Urinary bladder (tissue), 4 donors: Measurements from ENCODE around the gene CNTN3. TPM values are rescaled to one million over a fixed set of nuclear protein-coding genes. Genes with fewer than 3 reads are reported as not detected.

Experiments
- DNase-seq: peaks from one replicate; pipeline ENCODE4 v3.0.0-alpha.2; 2015; ENCODE audit errors: extremely low spot score
- H3K27ac ChIP-seq: one replicate; pipeline ENCODE4 v1.5.1; 2013; ENCODE audit warnings: low read depth, mild to moderate bottlenecking, moderate library complexity
- H3K36me3 ChIP-seq: one replicate; pipeline ENCODE4 v1.6.1; 2013; ENCODE audit warnings: mild to moderate bottlenecking, moderate library complexity; ENCODE audit not compliant: insufficient read depth
- H3K4me1 ChIP-seq: one replicate; pipeline ENCODE4 v1.6.1; 2013; ENCODE audit warnings: mild to moderate bottlenecking, moderate library complexity; ENCODE audit not compliant: insufficient read depth
- H3K4me3 ChIP-seq: one replicate; pipeline ENCODE4 v1.5.1; 2013; ENCODE audit warnings: low read depth, low read length
- WGBS: extraction: QIAGEN DNeasy Blood & Tissue Kit; methylation state at CpG from one replicate; pipeline ENCODE4 v1.1.7; 2013; 5-methylcytosine and 5-hydroxymethylcytosine counted together
- polyA plus RNA-seq: library from polyadenylated mRNA; stranded (reverse); fragments of 200-250 nt; gene quantifications from one replicate; pipeline ENCODE4 v1.2.3, GENCODE V29; 2013
- total RNA-seq: library from RNA; depleted of rRNA; stranded (reverse); fragments of >200 nt; gene quantifications from one replicate; pipeline ENCODE4 v1.2.3, GENCODE V29; 2014
- donor health status: healthy with polysubstance abuse.
- donor health status: healthy.

Gene CNTN3
- total RNA-seq (27.1 TPM), polyA plus RNA-seq (10.2 TPM)

GRCh38 chr3:74614107-74614967 lies at the start of gene CNTN3:
Gene CNTN3 (minus strand): TSS chr3:74614659. CDS start chr3:74521112, 93,547 bp downstream.
- Histone ChIP-seq H3K4me3 (peak within 1 kb of the TSS; percentile 73), H3K27ac (no peak within 1 kb of the TSS), H3K4me1 (no peaks in the 10 kb centered on the region), H3K36me3 (no peaks in the 10 kb centered on the region)
- DNase-seq, result no peak
- WGBS, result 1% methylated on average over 102 of the region's 108 CpGs

GRCh38 chr3:74663178-74663577 lies 48.7 kb upstream of the CNTN3 start:
- Histone ChIP-seq H3K4me1 (no peaks in the 10 kb centered on the region), H3K27ac (no peak overlapping the region), H3K36me3 (no peaks in the 10 kb centered on the region), H3K4me3 (no peak overlapping the region)
- 81% methylated on average over 3 of the region's 3 CpGs for WGBS
- no peak for DNase-seq

- no peaks in the 10 kb centered on the region for H3K4me1 ChIP-seq
- no peak overlapping the region for H3K4me3 ChIP-seq
- no peak overlapping the region for H3K27ac ChIP-seq
- H3K36me3 ChIP-seq, result no peaks in the 10 kb centered on the region
- DNase-seq, result no peak
Observed at GRCh38 chr3:74661672-74662071, 47.2 kb upstream of the CNTN3 start.

DNA sequence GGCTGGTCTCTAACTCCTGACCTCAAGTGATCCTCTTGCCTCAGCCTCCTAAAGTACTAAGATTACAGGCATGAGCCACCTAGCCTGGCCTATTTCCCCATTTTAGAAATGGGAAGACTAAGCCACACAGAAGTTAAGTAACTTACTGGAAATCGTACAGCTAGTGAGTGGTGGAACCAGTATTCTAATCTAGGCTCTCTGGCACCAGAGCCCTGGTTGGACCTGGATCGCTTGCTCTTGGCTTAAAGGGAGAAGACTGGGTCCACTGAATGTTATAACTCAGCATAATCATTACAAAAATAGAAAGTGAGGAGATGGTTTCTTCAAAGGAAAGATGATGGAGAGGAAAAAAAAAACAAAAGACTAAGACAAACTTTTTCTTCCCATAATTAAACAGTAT lies 37.4 kb upstream of the CNTN3 start:
- no peak for DNase-seq
- no peak overlapping the region for H3K27ac ChIP-seq
- H3K4me3 ChIP-seq, result no peak overlapping the region
- H3K36me3 ChIP-seq, result no peaks in the 10 kb centered on the region
- H3K4me1 ChIP-seq, result no peaks in the 10 kb centered on the region
- 74% methylated on average over 2 of the region's 2 CpGs for WGBS

- Histone ChIP-seq H3K4me1 (no peaks in the 10 kb centered on the region), H3K27ac (no peak overlapping the region), H3K4me3 (no peak overlapping the region), H3K36me3 (no peaks in the 10 kb centered on the region)
- WGBS, result 24% methylated on average over 2 of the region's 2 CpGs
- no peak for DNase-seq
Observed at GRCh38 chr3:74651292-74651691, 36.8 kb upstream of the CNTN3 start.

GRCh38 chr3:74648107-74648506 lies 33.6 kb upstream of the CNTN3 start:
- H3K27ac ChIP-seq, result no peak overlapping the region
- H3K4me3 ChIP-seq, result no peak overlapping the region
- H3K36me3 ChIP-seq, result no peaks in the 10 kb centered on the region
- DNase-seq, result no peak
- 84% methylated on average over 4 of the region's 4 CpGs for whole genome bisulfite sequencing
- no peaks in the 10 kb centered on the region for H3K4me1 ChIP-seq

GRCh38 chr3:74646094-74646493 lies 31.6 kb upstream of the CNTN3 start:
- no peak for DNase-seq
- no peak overlapping the region for H3K4me3 ChIP-seq
- no peaks in the 10 kb centered on the region for H3K36me3 ChIP-seq
- no peaks in the 10 kb centered on the region for H3K4me1 ChIP-seq
- WGBS, result 97% methylated on average over 1 of the region's 1 CpG
- no peak overlapping the region for H3K27ac ChIP-seq

- peak overlapping the region; percentile 70 for H3K27ac ChIP-seq
- 15% methylated on average over 5 of the region's 5 CpGs for WGBS
- no peak overlapping the region for H3K4me3 ChIP-seq
- peak; percentile 55 for DNase-seq
- no peaks in the 10 kb centered on the region for H3K4me1 ChIP-seq
- H3K36me3 ChIP-seq, result no peaks in the 10 kb centered on the region
Observed at GRCh38 chr3:74643636-74644035, 29.2 kb upstream of the CNTN3 start.

DNA sequence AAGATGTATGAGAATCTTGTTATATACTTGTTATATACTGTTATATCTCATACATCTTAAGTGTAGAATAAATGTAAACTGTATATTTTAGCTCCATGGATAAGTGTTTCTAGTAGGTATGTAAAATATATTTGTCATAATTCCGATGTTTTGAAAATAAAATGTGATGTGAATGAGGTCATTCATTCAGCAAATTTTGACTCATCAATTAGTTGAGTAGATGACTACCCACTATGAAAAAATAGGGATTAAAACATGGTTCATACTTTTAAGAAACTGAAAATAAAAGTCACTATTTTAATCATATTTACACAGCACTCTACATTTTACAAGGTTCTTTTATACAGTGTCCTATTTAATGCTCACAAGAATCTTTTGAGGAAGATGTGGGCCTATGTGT lies 28.4 kb upstream of the CNTN3 start:
- no peak for DNase-seq
- peak overlapping the region; percentile 70 for H3K27ac ChIP-seq
- 87% methylated on average over 1 of the region's 1 CpG for WGBS
- no peaks in the 10 kb centered on the region for H3K4me1 ChIP-seq
- no peak overlapping the region for H3K4me3 ChIP-seq
- H3K36me3 ChIP-seq, result no peaks in the 10 kb centered on the region

DNA sequence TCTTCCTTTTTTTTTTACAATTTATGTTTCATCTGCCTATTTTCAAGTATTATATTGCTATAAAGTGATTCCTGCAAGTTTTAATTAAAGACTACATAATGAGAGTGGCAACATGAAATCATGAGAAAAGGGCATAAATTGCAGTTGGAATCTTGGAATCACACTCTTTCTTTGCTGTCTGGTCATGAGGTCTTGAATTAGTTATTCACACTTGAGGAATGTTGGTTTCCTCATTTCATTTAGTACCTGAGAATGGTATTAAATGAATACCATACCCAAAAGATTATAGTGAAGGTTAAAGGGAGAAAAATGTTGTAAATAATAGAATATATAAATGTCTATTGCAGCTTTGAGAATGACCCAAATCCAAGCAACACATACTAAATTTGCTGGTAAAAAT lies 25.8 kb upstream of the CNTN3 start:
- H3K36me3 ChIP-seq, result no peaks in the 10 kb centered on the region
- H3K27ac ChIP-seq, result no peak overlapping the region
- no peaks in the 10 kb centered on the region for H3K4me1 ChIP-seq
- no peak overlapping the region for H3K4me3 ChIP-seq
- no peak for DNase-seq

- 81% methylated on average over 3 of the region's 3 CpGs for WGBS
- Histone ChIP-seq H3K36me3 (no peaks in the 10 kb centered on the region), H3K4me3 (no peak overlapping the region), H3K4me1 (no peaks in the 10 kb centered on the region), H3K27ac (no peak overlapping the region)
- DNase-seq, result no peak
Observed at GRCh38 chr3:74639681-74640080, 25.2 kb upstream of the CNTN3 start.

- Histone ChIP-seq H3K4me3 (no peak overlapping the region), H3K4me1 (no peaks in the 10 kb centered on the region)
- no peak for DNase-seq
Observed at GRCh38 chr3:74636981-74637380, 22.5 kb upstream of the CNTN3 start.

GRCh38 chr3:74633021-74633420 lies 18.6 kb upstream of the CNTN3 start:
- Histone ChIP-seq H3K27ac (no peak overlapping the region), H3K4me3 (no peak overlapping the region), H3K4me1 (no peaks in the 10 kb centered on the region), H3K36me3 (no peaks in the 10 kb centered on the region)
- no peak for DNase-seq
- WGBS, result 87% methylated on average over 1 of the region's 1 CpG

More at GRCh38 chr3:74636981-74637380, 22.5 kb upstream of the CNTN3 start:
- no peak overlapping the region for H3K27ac ChIP-seq
- H3K36me3 ChIP-seq, result no peaks in the 10 kb centered on the region

DNA sequence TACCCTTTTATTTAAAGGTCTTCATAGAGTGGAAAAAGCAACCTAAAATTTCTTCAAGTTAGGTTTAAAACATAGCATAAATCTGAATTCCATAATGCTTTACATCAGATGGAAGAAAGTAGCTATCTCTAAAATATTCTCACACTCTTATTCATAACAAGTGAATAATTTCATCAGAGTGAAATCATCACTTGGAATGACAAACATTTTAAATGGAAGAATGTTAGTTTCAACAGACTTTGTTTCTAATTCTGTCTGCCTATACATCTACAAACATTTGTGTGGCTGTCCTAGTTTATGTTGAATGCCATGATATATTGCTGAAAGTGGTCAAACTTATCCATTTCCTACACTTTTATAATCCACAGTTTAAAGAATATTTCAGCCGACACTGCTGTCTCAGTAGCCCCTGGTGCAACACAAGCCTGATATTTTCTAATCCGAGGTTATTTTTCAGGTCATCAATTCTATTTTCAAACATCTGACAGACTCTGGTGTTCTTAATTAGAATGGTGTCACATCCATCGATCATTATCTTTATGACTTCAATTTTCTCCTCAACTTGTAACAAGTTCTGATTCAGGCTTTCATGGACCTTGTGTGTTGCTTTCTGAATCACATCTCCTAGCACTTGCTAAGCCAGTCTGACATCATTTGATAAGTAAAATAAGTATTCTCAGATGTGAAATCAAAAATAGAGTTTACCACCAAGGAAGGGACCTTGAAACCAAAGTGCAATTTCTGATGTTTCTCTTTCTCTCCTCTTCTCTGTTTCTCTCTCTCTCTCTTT lies 17.1 kb upstream of the CNTN3 start:
- Histone ChIP-seq H3K4me1 (no peaks in the 10 kb centered on the region), H3K4me3 (no peak overlapping the region), H3K27ac (no peak overlapping the region), H3K36me3 (no peaks in the 10 kb centered on the region)
- DNase-seq, result no peak
- WGBS, result 57% methylated on average over 3 of the region's 3 CpGs
